ENCODE results near the gene RCN2.

The RCN2 gene

DNA sequence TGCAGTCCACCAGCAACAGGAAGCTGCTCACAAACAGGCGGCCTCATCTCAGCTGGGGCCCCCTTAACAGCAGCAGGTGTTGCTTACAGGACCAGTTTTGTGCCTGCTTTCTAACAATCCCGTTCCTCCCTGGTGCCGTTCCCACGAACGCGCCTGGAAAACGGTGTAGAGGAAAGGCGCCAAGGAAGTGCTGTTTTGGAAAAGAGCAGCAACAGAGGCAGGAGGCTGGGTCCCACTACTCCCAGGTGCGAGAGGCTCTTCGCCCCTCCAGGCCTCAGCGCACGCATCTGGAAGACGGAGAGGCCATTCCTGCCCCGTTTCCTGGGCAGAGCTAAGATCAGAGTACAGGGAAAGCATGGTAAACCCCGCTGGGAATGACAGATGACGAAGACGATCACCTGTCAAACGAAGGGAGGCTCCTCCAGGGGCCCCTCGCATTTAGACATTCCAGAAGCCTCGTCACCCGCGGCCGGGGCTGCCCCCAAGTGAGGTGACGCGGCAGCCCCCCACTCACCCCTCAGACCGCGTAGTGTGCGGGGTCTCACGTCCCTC lies 27.0 kb upstream of the RCN2 start:
- 1 to 2% methylated on average over 29 of the region's 29 CpGs for WGBS, 2 experiments
- Histone ChIP-seq H3K27ac (ENCODE audit: insufficient read depth, low read depth, low read length, poor library complexity, severe bottlenecking) (peak overlapping the region; percentile 26), H3K9me3 (ENCODE audit: control insufficient read depth, low read length) (no peaks in the 10 kb centered on the region)

DNA sequence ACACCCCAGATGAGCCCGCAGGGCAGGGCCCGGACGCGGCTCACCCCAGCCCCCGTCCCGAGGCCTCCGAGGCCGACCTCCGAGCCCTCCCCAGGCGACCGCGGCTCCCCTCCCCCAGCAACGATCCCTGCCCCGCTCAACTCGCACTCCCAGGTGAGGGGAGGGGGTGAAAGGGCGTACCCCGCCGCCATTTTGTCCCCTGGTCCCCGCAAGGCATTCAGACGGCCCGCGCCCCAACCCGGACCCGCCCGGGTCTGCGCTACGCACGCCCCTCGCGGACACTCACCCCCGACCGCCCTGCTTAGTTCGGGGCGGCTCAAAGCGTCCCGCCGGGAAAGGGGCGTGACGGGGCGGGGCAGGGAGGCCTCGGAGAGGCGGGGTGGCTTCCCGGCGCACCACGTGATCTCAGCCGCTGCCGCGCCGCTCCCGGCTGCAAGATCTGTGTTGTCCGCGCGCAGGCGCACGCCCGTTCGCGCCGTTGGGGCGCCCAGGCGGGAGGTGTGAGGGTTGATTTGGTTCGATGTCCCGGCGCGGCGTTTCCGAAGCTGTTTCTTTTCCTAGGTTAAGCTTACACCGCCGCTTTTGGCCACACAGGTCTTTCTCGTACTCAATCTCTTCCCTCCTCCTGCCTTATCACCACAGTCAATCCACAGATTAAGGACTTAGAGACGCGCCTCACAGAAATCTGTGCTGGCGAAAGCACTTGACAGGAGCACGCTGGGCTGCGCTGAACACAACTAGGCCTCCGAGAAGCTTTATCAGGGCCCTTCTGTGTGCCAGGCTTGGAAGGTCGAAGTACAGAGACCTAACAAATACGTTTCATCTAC lies 26.3 kb upstream of the RCN2 start, which contains the start of gene SCAPER:
TSS of gene SCAPER (minus strand) at position 328 of the 827 bp plus-strand sequence. CDS start 21,523 bp downstream, outside the sequence.
- Histone ChIP-seq H3K36me3 (ENCODE audit: control insufficient read depth, insufficient read depth, low read length) (no peaks in the 10 kb centered on the region), H3K4me3 (ENCODE audit: insufficient read depth, low read depth, low read length) (peak within 1 kb of the TSS; percentile 76), H3K27me3 (ENCODE audit: control insufficient read depth, insufficient read depth, low read length, poor library complexity, severe bottlenecking) (peaks cover 19% of the 10 kb centered on the region), H3K27ac (ENCODE audit: insufficient read depth, low read depth, low read length, poor library complexity, severe bottlenecking) (peak within 1 kb of the TSS; percentile 26), H3K4me1 (ENCODE audit: control insufficient read depth, insufficient read depth, low read length) (peaks cover 6% of the 10 kb centered on the region), H3K9me3 (ENCODE audit: control insufficient read depth, low read length) (no peaks in the 10 kb centered on the region)
- WGBS, 2 experiments, result 2 to 3% methylated on average over 78 of the region's 78 CpGs

More for the DNA sequence above, 27.0 kb upstream of the RCN2 start:
- Histone ChIP-seq H3K4me1 (ENCODE audit: control insufficient read depth, insufficient read depth, low read length) (peaks cover 6% of the 10 kb centered on the region), H3K4me3 (ENCODE audit: insufficient read depth, low read depth, low read length) (peak overlapping the region; percentile 76), H3K36me3 (ENCODE audit: control insufficient read depth, insufficient read depth, low read length) (no peaks in the 10 kb centered on the region), H3K27me3 (ENCODE audit: control insufficient read depth, insufficient read depth, low read length, poor library complexity, severe bottlenecking) (peaks cover 19% of the 10 kb centered on the region)

DNA sequence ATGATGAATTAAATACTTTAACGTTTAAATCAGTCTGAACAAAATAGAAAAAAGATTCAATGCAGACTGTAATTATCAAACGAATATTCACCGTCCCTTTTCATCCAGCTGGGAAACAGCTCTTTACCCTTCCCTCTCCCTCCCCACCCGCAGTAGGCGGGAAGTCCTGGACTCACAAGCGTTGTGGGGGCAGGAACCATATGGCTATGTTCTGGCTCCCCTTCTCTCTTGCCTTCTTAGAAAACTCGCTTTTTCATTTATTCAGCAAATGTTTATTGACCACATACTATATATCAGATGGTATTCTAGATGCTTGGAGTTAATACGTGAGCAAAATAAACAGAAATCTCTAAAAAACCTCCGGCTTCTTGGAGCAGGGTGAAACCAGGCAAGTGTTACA lies 25.7 kb upstream of the RCN2 start:
- H3K4me1 ChIP-seq (ENCODE audit: control insufficient read depth, insufficient read depth, low read length), result peaks cover 6% of the 10 kb centered on the region
- no peaks in the 10 kb centered on the region for H3K9me3 ChIP-seq (ENCODE audit: control insufficient read depth, low read length)
- H3K27ac ChIP-seq (ENCODE audit: insufficient read depth, low read depth, low read length, poor library complexity, severe bottlenecking), result no peak overlapping the region
- 58 to 60% methylated on average over 9 of the region's 9 CpGs for WGBS, 2 experiments
- peaks cover 19% of the 10 kb centered on the region for H3K27me3 ChIP-seq (ENCODE audit: control insufficient read depth, insufficient read depth, low read length, poor library complexity, severe bottlenecking)
- no peak overlapping the region for H3K4me3 ChIP-seq (ENCODE audit: insufficient read depth, low read depth, low read length)
- no peaks in the 10 kb centered on the region for H3K36me3 ChIP-seq (ENCODE audit: control insufficient read depth, insufficient read depth, low read length)

DNA sequence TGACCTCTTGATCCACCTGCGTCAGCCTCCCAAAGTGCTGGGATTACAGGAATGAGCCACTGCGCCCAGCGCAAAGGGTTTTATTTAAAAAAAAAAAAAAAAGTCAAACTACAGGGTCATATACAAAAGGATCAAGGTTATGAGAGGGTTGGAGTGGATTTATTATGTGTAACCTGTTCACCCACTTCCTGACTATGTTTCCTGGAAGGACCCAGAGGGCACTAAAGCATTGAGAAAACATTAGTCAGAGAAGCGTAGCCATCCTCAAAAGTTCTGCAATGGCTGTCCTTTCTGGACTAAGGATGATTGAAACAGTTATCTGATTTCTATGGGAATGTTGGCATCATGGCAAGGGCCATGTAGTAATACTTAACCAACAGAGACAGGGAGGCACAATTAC lies 19.1 kb upstream of the RCN2 start:
- WGBS, 2 experiments, result 98 to 100% methylated on average over 4 of the region's 4 CpGs
- H3K4me1 ChIP-seq (ENCODE audit: control insufficient read depth, insufficient read depth, low read length), result no peaks in the 10 kb centered on the region

DNA sequence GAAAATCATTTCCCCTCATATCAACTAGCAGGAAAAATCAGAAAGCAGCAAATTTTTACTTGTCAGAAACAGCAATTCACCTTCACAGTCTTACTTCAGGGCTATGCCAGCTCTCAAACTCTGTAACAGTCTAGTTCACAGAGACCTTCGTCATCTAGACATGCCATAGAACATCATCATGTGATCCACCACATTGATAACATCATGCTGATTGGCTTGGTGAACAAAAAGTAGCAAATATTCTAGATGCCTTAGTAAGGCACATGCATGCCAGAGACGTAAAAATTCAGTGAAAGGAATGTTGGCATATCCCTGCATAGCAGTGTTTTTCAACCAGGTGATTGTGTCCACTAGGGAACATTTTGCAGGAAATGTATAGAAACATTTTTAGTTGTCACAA lies 17.8 kb upstream of the RCN2 start:
- Histone ChIP-seq H3K27me3 (ENCODE audit: control insufficient read depth, insufficient read depth, low read length, poor library complexity, severe bottlenecking) (no peaks in the 10 kb centered on the region), H3K4me1 (ENCODE audit: control insufficient read depth, insufficient read depth, low read length) (no peaks in the 10 kb centered on the region), H3K36me3 (ENCODE audit: control insufficient read depth, insufficient read depth, low read length) (no peaks in the 10 kb centered on the region), H3K4me3 (ENCODE audit: insufficient read depth, low read depth, low read length) (no peak overlapping the region), H3K27ac (ENCODE audit: insufficient read depth, low read depth, low read length, poor library complexity, severe bottlenecking) (no peak overlapping the region), H3K9me3 (ENCODE audit: control insufficient read depth, low read length) (no peaks in the 10 kb centered on the region)
- 92 to 94% methylated on average over 2 of the region's 2 CpGs for WGBS, 2 experiments

More for the DNA sequence above, 19.1 kb upstream of the RCN2 start:
- no peaks in the 10 kb centered on the region for H3K9me3 ChIP-seq (ENCODE audit: control insufficient read depth, low read length)
- peaks cover 3% of the 10 kb centered on the region for H3K27me3 ChIP-seq (ENCODE audit: control insufficient read depth, insufficient read depth, low read length, poor library complexity, severe bottlenecking)
- H3K27ac ChIP-seq (ENCODE audit: insufficient read depth, low read depth, low read length, poor library complexity, severe bottlenecking), result no peak overlapping the region
- no peak overlapping the region for H3K4me3 ChIP-seq (ENCODE audit: insufficient read depth, low read depth, low read length)
- no peaks in the 10 kb centered on the region for H3K36me3 ChIP-seq (ENCODE audit: control insufficient read depth, insufficient read depth, low read length)

DNA sequence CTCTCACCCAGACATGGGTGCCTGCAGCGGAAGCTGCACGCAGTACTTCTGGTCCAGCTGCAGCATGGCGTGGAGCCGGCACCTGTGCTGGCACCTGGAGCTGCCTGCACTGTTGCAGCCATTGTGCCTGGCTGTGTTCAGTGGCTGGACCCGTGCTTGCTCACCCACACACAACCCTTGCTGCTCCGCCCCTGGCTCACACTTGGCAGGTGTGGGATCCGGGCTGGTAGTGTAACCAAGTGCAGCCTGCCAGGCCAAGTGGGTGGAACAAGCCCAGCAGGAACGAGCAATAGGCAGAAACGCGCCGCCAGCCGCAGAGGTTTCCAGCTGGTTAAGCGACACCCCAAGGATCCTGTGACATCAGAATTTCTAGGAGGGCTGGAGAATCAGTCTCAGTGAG lies 15.2 kb upstream of the RCN2 start:
- Histone ChIP-seq H3K27me3 (ENCODE audit: control insufficient read depth, insufficient read depth, low read length, poor library complexity, severe bottlenecking) (no peaks in the 10 kb centered on the region), H3K4me1 (ENCODE audit: control insufficient read depth, insufficient read depth, low read length) (no peaks in the 10 kb centered on the region)

DNA sequence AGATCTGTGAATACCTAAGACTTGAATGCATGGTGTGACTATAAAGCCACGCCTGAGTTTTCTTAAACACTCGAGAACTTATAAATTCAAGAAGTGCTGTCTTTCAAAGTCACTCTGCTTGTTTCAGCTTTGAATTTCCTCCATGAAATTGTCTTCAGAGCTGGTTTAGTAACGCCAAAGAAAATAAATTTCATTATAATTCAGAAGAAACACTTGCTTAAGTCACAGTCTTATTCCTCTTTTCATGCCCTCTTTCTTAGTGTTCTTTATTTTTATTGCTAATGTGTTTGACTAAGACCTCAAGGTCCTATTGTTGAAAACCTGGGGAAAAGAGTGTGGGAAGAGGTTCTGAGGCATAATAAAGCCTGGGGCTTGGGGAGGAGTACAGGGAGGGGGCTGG lies 3.3 kb upstream of the RCN2 start:
- peaks cover 5% of the 10 kb centered on the region for H3K4me1 ChIP-seq (ENCODE audit: control insufficient read depth, insufficient read depth, low read length)
- no peaks in the 10 kb centered on the region for H3K36me3 ChIP-seq (ENCODE audit: control insufficient read depth, insufficient read depth, low read length)
- 90 to 93% methylated on average over 3 of the region's 3 CpGs for WGBS, 2 experiments
- H3K27me3 ChIP-seq (ENCODE audit: control insufficient read depth, insufficient read depth, low read length, poor library complexity, severe bottlenecking), result no peaks in the 10 kb centered on the region
- no peaks in the 10 kb centered on the region for H3K9me3 ChIP-seq (ENCODE audit: control insufficient read depth, low read length)
- no peak overlapping the region for H3K27ac ChIP-seq (ENCODE audit: insufficient read depth, low read depth, low read length, poor library complexity, severe bottlenecking)
- no peak overlapping the region for H3K4me3 ChIP-seq (ENCODE audit: insufficient read depth, low read depth, low read length)

More for the DNA sequence above, 15.2 kb upstream of the RCN2 start:
- no peak overlapping the region for H3K4me3 ChIP-seq (ENCODE audit: insufficient read depth, low read depth, low read length)
- 91 to 94% methylated on average over 13 of the region's 13 CpGs for WGBS, 2 experiments
- H3K27ac ChIP-seq (ENCODE audit: insufficient read depth, low read depth, low read length, poor library complexity, severe bottlenecking), result no peak overlapping the region
- H3K9me3 ChIP-seq (ENCODE audit: control insufficient read depth, low read length), result no peaks in the 10 kb centered on the region
- no peaks in the 10 kb centered on the region for H3K36me3 ChIP-seq (ENCODE audit: control insufficient read depth, insufficient read depth, low read length)

DNA sequence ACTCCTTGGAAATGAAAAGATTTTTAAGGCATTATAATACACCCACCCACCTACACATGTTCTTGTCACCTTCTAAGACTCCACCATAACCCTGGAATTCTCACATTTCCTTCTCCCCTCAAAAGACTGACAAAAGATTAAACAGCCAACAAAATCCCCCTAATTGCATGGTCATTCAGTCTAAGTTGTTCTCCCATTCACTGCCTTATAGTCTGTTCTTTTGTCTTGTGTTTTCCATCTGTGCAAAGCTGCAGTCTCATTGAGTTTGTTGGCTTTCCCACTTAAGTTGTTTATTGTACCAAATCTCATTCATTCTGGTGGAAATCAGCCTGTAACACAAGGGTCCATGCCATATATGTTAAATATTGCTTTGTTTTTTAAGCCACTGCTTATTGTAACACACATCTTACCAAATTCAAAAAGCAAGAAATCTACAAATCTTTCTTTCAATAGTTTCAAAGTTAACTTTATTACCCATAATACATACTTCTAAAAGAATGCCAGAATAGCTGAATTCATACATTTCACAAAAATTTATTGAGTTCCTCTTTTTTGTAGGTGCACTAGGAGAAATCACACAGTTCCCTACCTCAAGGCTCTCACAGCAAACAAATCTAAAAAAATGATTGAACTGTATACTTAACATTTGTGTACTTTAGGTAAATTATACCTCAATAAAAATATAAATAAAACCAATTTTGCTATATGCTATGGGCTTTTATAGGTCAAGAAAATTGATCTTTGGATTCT lies 2.4 kb upstream of the RCN2 start:
- Histone ChIP-seq H3K36me3 (ENCODE audit: control insufficient read depth, insufficient read depth, low read length) (no peaks in the 10 kb centered on the region), H3K27ac (ENCODE audit: insufficient read depth, low read depth, low read length, poor library complexity, severe bottlenecking) (no peak overlapping the region), H3K4me1 (ENCODE audit: control insufficient read depth, insufficient read depth, low read length) (peaks cover 6% of the 10 kb centered on the region), H3K9me3 (ENCODE audit: control insufficient read depth, low read length) (no peaks in the 10 kb centered on the region), H3K4me3 (ENCODE audit: insufficient read depth, low read depth, low read length) (no peak overlapping the region), H3K27me3 (ENCODE audit: control insufficient read depth, insufficient read depth, low read length, poor library complexity, severe bottlenecking) (no peaks in the 10 kb centered on the region)

DNA sequence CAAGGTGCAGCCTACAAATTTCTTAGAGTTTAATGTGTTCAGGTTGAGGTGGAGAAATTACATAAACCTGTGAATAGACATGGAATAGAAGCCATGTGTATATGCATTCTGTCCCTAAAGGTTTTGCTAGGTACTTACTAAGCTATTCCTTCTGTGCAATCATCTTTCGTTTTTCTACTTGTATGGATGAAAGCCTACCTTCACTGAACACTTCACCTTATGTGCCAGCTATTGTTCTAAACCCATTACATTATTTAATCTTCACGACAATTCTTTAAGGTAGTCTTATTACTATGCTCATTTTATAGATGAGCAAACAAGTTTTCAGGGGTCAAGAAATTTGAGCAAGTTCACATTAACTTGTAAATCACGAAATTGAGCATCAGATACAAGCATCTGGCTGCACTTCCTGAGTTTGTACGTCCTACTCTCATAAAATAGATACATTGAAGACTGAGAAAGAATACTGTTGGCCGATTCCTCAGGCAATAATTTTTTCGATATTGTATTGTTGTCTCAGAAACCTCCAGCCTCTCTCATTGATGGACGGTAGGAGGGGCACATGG lies 635 bp upstream of the RCN2 start:
- 28 to 40% methylated on average over 6 to 7 of the region's 7 CpGs for WGBS, 2 experiments
- H3K36me3 ChIP-seq (ENCODE audit: control insufficient read depth, insufficient read depth, low read length), result peaks cover 8% of the 10 kb centered on the region
- H3K4me1 ChIP-seq (ENCODE audit: control insufficient read depth, insufficient read depth, low read length), result peaks cover 6% of the 10 kb centered on the region
- H3K27ac ChIP-seq (ENCODE audit: insufficient read depth, low read depth, low read length, poor library complexity, severe bottlenecking), result no peak overlapping the region
- H3K4me3 ChIP-seq (ENCODE audit: insufficient read depth, low read depth, low read length), result peak overlapping the region; percentile 54
- no peaks in the 10 kb centered on the region for H3K27me3 ChIP-seq (ENCODE audit: control insufficient read depth, insufficient read depth, low read length, poor library complexity, severe bottlenecking)
- no peaks in the 10 kb centered on the region for H3K9me3 ChIP-seq (ENCODE audit: control insufficient read depth, low read length)

All from ectodermal cell (in vitro differentiated cells).